Stomach (tissue), 4 donors: ENCODE measurements around the gene AFAP1.

Experiments used
- EP300 ChIP-seq: sonication (generic); formaldehyde crosslinking; IDR thresholded peaks from one replicate; pipeline ENCODE4 v1.6.1; 2017; ENCODE audit warnings: antibody characterized with exemption
- POLR2AphosphoS5 ChIP-seq, 3 donors: sonication (generic); formaldehyde crosslinking; IDR thresholded peaks; one replicate each; pipeline ENCODE4 v1.6.1; 2016; ENCODE audit warnings: antibody characterized with exemption in 3 of 3
- TF ChIP-seq, protein P1 (sequence below), 7 experiments: fragments of 450-650 bp in 4 of 7; fragments of 200-600 bp in 3 of 7; sonication (generic) in 3 of 7; IDR thresholded peaks; one replicate each; pipeline ENCODE4 v1.5.1; 2016 to 2019; ENCODE audit warnings: antibody characterized with exemption in 7 of 7, control low read depth in 2 of 7, mild to moderate bottlenecking in 1 of 7

DNA sequence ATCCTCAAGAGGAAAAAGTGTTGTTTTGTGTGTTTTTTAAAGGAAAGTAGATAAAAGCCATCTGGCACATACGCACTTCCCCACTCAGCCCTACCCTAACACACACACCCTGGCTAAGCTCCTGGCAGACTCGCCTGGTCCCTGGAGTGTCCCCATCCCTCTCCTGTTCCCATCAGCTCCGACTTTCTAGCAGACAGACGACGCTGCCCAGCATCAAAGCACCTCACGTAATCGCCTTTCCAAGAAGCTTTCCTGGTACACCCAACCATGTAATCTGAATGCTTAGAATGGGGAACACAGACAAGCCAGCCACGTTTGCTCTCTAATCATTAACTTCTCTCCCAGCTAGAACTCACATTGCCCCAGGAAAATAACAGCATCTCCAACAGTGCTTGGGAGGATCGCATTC is 116.2 kb downstream of the AFAP1 start:
- TF ChIP-seq, protein P1, sequence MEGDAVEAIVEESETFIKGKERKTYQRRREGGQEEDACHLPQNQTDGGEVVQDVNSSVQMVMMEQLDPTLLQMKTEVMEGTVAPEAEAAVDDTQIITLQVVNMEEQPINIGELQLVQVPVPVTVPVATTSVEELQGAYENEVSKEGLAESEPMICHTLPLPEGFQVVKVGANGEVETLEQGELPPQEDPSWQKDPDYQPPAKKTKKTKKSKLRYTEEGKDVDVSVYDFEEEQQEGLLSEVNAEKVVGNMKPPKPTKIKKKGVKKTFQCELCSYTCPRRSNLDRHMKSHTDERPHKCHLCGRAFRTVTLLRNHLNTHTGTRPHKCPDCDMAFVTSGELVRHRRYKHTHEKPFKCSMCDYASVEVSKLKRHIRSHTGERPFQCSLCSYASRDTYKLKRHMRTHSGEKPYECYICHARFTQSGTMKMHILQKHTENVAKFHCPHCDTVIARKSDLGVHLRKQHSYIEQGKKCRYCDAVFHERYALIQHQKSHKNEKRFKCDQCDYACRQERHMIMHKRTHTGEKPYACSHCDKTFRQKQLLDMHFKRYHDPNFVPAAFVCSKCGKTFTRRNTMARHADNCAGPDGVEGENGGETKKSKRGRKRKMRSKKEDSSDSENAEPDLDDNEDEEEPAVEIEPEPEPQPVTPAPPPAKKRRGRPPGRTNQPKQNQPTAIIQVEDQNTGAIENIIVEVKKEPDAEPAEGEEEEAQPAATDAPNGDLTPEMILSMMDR (IDR thresholded peaks at IDR 0.05): no peak
- TF ChIP-seq EP300 (peak; percentile 58), POLR2AphosphoS5 (IDR thresholded peaks at IDR 0.05) (peak; percentile 24 to 71 (median 39))
